ENCODE data around the gene LBX1.
A peak's percentile ranks its signal among the peaks of the same experiment; 100 is the strongest.

The LBX1 gene

GRCh38 chr10:101224910-101225823, 4.1 kb downstream of the LBX1 start:
- DNase-seq = no peak

GRCh38 chr10:101224060-101224909, 5.0 kb downstream of the LBX1 start:
- DNase-seq = no peak

- DNase-seq = no peak
These were observed 5.8 kb downstream of the LBX1 start for GRCh38 chr10:101223274-101224059.

GRCh38 chr10:101222683-101223273, 6.5 kb downstream of the LBX1 start:
- no peak for DNase-seq

GRCh38 chr10:101221963-101222531, 7.2 kb downstream of the LBX1 start:
- DNase-seq = no peak

GRCh38 chr10:101221549-101221948, 7.7 kb downstream of the LBX1 start:
- no peak for DNase-seq

GRCh38 chr10:101219946-101220451, 9.3 kb downstream of the LBX1 start:
- DNase-seq = no peak

GRCh38 chr10:101219139-101219945, 9.9 kb downstream of the LBX1 start:
- no peak for DNase-seq

- DNase-seq = no peak
These were observed 10.7 kb downstream of the LBX1 start for GRCh38 chr10:101218351-101219138.

GRCh38 chr10:101217450-101218281, 11.6 kb downstream of the LBX1 start:
- no peak for DNase-seq

- no peak for DNase-seq
These were observed 12.2 kb downstream of the LBX1 start for GRCh38 chr10:101217044-101217425.

GRCh38 chr10:101216207-101217043, 12.8 kb downstream of the LBX1 start:
- no peak for DNase-seq

- DNase-seq = no peak
These were observed 13.7 kb downstream of the LBX1 start for GRCh38 chr10:101215397-101216206.

- DNase-seq = peak; percentile 61
These were observed 14.5 kb downstream of the LBX1 start for GRCh38 chr10:101214446-101215396.

- DNase-seq = no peak
These were observed 20.7 kb downstream of the LBX1 start for GRCh38 chr10:101208543-101208942.

- DNase-seq = no peak
These were observed 22.2 kb downstream of the LBX1 start for GRCh38 chr10:101207026-101207425.
